Cardiac muscle cell (in vitro differentiated cells and primary cell): ENCODE data around the gene BLCAP. TPM values are rescaled to one million over a fixed set of nuclear protein-coding genes. Genes with fewer than 3 reads are reported as not detected.
"Not testable (repeated sequence)": the region's sequence is repeated elsewhere in the genome, so short reads cannot be mapped to it uniquely, and the experiment has no call there.

Experiments used
- DNase-seq, 2 donors: peaks; one replicate each; pipeline versions ENCODE4 v3.0.0 to v3.0.0-alpha.2; 2010 to 2017; ENCODE audit warnings: low read depth in 1 of 2, low spot score in 1 of 2
- H3K27ac ChIP-seq: fragments of 200-600 bp; sonication (generic); 2 replicates; pipeline ENCODE4 v1.5.1; 2016
- H3K27me3 ChIP-seq: fragments of 200-600 bp; sonication (generic); 2 replicates; pipeline ENCODE4 v1.6.0; 2016; ENCODE audit warnings: control low read depth
- H3K36me3 ChIP-seq: fragments of 200-600 bp; sonication (generic); 2 replicates; pipeline ENCODE4 v1.5.1; 2016; ENCODE audit warnings: control low read depth
- H3K4me1 ChIP-seq: fragments of 200-600 bp; sonication (generic); 2 replicates; pipeline ENCODE4 v1.8.1; 2017; ENCODE audit warnings: low read depth, mild to moderate bottlenecking, mixed run types
- H3K4me3 ChIP-seq: fragments of 200-600 bp; sonication (generic); 2 replicates; pipeline ENCODE4 v1.5.1; 2016; ENCODE audit warnings: mild to moderate bottlenecking
- H3K9me3 ChIP-seq: fragments of 200-600 bp; sonication (generic); 2 replicates; pipeline ENCODE4 v1.5.1; 2017; ENCODE audit warnings: low read depth, mild to moderate bottlenecking, control low read depth
- CTCF ChIP-seq: IDR thresholded peaks from 2 replicates; pipeline ENCODE4 v1.5.1; 2012; ENCODE audit warnings: low read depth, mild to moderate bottlenecking, low read length
- polyA plus RNA-seq: library from polyadenylated mRNA; unstranded; fragments of >200 nt; fragmentation: Nextera tagmentation; extraction: Ambion mirVana; gene quantifications from 2 replicates; pipeline ENCODE4 v1.2.1, GENCODE V29; 2016
- total RNA-seq: library from RNA; depleted of rRNA; stranded (reverse); fragments of >200 nt; gene quantifications from 2 replicates; pipeline ENCODE4 v1.2.3, GENCODE V29; 2016

BLCAP gene
- total and polyA plus RNA-seq, 2 experiments from 2014 or later, result 87.4 to 112 TPM

GRCh38 chr20:37547912-37548311 lies 20.2 kb upstream of the BLCAP start:
- no peak overlapping the region for H3K27ac ChIP-seq
- DNase-seq, result no peak
- H3K36me3 ChIP-seq, result no peaks in the 10 kb centered on the region
- H3K9me3 ChIP-seq, result no peaks in the 10 kb centered on the region
- TF ChIP-seq CTCF, result no peak
- no peaks in the 10 kb centered on the region for H3K4me1 ChIP-seq
- H3K27me3 ChIP-seq, result no peaks in the 10 kb centered on the region
- no peak overlapping the region for H3K4me3 ChIP-seq

DNA sequence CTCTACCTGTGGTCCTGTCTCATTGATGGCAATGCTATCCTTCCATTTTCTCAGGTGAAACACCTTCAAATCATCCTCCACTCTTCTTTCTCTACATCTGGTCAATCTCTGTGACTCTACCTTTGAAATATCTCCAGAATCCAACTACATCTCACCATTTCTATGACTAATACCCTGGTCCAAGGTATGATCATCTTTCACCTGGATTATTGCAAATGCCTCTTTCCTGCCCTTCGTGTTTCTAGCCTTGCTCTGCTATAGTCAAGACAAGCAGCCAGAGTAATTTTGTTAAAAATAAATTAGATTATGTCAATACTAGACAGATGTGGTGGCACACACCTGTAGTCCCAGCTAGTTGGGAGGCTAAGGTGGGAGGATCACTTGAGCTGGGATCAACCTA lies 17.8 kb upstream of the BLCAP start:
- Histone ChIP-seq H3K4me3 (no peak overlapping the region), H3K4me1 (no peaks in the 10 kb centered on the region), H3K27ac (no peak overlapping the region), H3K27me3 (no peaks in the 10 kb centered on the region), H3K36me3 (no peaks in the 10 kb centered on the region), H3K9me3 (no peaks in the 10 kb centered on the region)
- DNase-seq, result no peak
- no peak for TF ChIP-seq CTCF

- H3K9me3 ChIP-seq, result no peaks in the 10 kb centered on the region
- H3K36me3 ChIP-seq, result no peaks in the 10 kb centered on the region
- no peak overlapping the region for H3K27ac ChIP-seq
- no peaks in the 10 kb centered on the region for H3K27me3 ChIP-seq
- no peak overlapping the region for H3K4me3 ChIP-seq
- no peak for TF ChIP-seq CTCF
- H3K4me1 ChIP-seq, result peaks cover 6% of the 10 kb centered on the region
- no peak for DNase-seq
These were observed 16.7 kb upstream of the BLCAP start for GRCh38 chr20:37544386-37544785.

- H3K27ac ChIP-seq, result no peak overlapping the region
- H3K4me3 ChIP-seq, result no peak overlapping the region
- no peaks in the 10 kb centered on the region for H3K9me3 ChIP-seq
- peaks cover 6% of the 10 kb centered on the region for H3K4me1 ChIP-seq
- TF ChIP-seq CTCF, result peak; percentile 56
- DNase-seq, result peak in 1 of 2 donors; percentile 70
- H3K36me3 ChIP-seq, result no peaks in the 10 kb centered on the region
- H3K27me3 ChIP-seq, result no peaks in the 10 kb centered on the region
These were observed 16.2 kb upstream of the BLCAP start for GRCh38 chr20:37543828-37544227.

GRCh38 chr20:37542281-37542680 lies 14.6 kb upstream of the BLCAP start:
- H3K4me3 ChIP-seq, result no peak overlapping the region
- H3K27ac ChIP-seq, result no peak overlapping the region
- no peak for TF ChIP-seq CTCF
- H3K36me3 ChIP-seq, result no peaks in the 10 kb centered on the region
- no peak for DNase-seq
- peaks cover 6% of the 10 kb centered on the region for H3K4me1 ChIP-seq
- no peaks in the 10 kb centered on the region for H3K27me3 ChIP-seq
- no peaks in the 10 kb centered on the region for H3K9me3 ChIP-seq

- TF ChIP-seq CTCF, result no peak
- H3K9me3 ChIP-seq, result no peaks in the 10 kb centered on the region
- H3K36me3 ChIP-seq, result no peaks in the 10 kb centered on the region
- no peak for DNase-seq
- H3K4me3 ChIP-seq, result no peak overlapping the region
- H3K27me3 ChIP-seq, result no peaks in the 10 kb centered on the region
- peaks cover 6% of the 10 kb centered on the region for H3K4me1 ChIP-seq
- no peak overlapping the region for H3K27ac ChIP-seq
These were observed 13.7 kb upstream of the BLCAP start for GRCh38 chr20:37541326-37541725.

- H3K27me3 ChIP-seq, H3K27ac ChIP-seq, H3K36me3 ChIP-seq, H3K4me3 ChIP-seq, H3K4me1 ChIP-seq, DNase-seq, H3K9me3 ChIP-seq: not testable (repeated sequence)
These were observed 13.2 kb upstream of the BLCAP start for GRCh38 chr20:37540838-37541237.
